K562 (cell line): ENCODE data around the gene BTLA.

Source experiments
- CBX3 ChIP-seq, 2 experiments: IDR thresholded peaks; 1 replicate in 1 of 2; 2 replicates in 1 of 2; pipeline ENCODE4 v1.6.1; 2012; ENCODE audit warnings: inconsistent platforms in 2 of 2, low read length in 2 of 2, borderline replicate concordance in 1 of 2, control low read depth in 1 of 2
- ESRRA ChIP-seq: fragments of 450-650 bp; IDR thresholded peaks from 2 replicates; pipeline ENCODE4 v1.6.1; 2014; ENCODE audit warnings: low read depth, mild to moderate bottlenecking, moderate library complexity, borderline replicate concordance
- FOXA3 ChIP-seq, 2 experiments: fragments of 450-650 bp in 1 of 2; sonication (generic) in 1 of 2; formaldehyde crosslinking; IDR thresholded peaks in 1 of 2; conservative IDR thresholded peaks in 1 of 2; 2 replicates each; pipeline versions ENCODE4 v1.4.0 to v1.8.0; 2020 to 2022; ENCODE audit warnings: mild to moderate bottlenecking in 2 of 2, missing genetic modification reagents in 1 of 2
- FOXK2 ChIP-seq, 2 experiments: fragments of 450-650 bp; IDR thresholded peaks in 1 of 2; conservative IDR thresholded peaks in 1 of 2; 2 replicates each; pipeline ENCODE4 v1.6.1; 2016; ENCODE audit warnings: low read depth in 2 of 2, mild to moderate bottlenecking in 1 of 2
- JUNB ChIP-seq: fragments of 450-650 bp; formaldehyde crosslinking; conservative IDR thresholded peaks from 2 replicates; pipeline ENCODE4 v1.4.0; 2020; ENCODE audit warnings: mild to moderate bottlenecking
- KLF1 ChIP-seq: fragments of 450-650 bp; IDR thresholded peaks from 2 replicates; pipeline ENCODE4 v1.6.1; 2016; ENCODE audit warnings: missing genetic modification characterization, missing compliant biosample characterization
- MIER1 ChIP-seq: fragments of 450-650 bp; IDR thresholded peaks from 2 replicates; pipeline ENCODE4 v1.6.1; 2016; ENCODE audit warnings: antibody characterized with exemption, mild to moderate bottlenecking, low read depth
- POLR2A ChIP-seq: fragments of 450-650 bp; conservative IDR thresholded peaks from 2 replicates; pipeline ENCODE4 v1.6.1; 2016
- POLR2AphosphoS5 ChIP-seq: IDR thresholded peaks from 2 replicates; pipeline ENCODE4 v1.6.1; 2011; ENCODE audit warnings: mild to moderate bottlenecking, low read depth, low read length, moderate library complexity; ENCODE audit not compliant: control insufficient read depth, insufficient read depth
- RFX5 ChIP-seq: IDR thresholded peaks from 2 replicates; pipeline ENCODE4 v1.6.1; 2011; ENCODE audit warnings: low read depth, mild to moderate bottlenecking, improper control_type of control experiment, low read length
- SP2 ChIP-seq: IDR thresholded peaks from 2 replicates; pipeline ENCODE4 v1.6.1; 2011; ENCODE audit warnings: mild to moderate bottlenecking, low read depth, low read length, moderate library complexity; ENCODE audit not compliant: poor library complexity, severe bottlenecking; ENCODE audit errors: extremely low read depth
- TCF7L2 ChIP-seq: fragments of 150-350 bp; IDR thresholded peaks from 2 replicates; pipeline ENCODE4 v1.6.1; 2016; ENCODE audit warnings: low read depth, mild to moderate bottlenecking, low read length, moderate library complexity
- YY1 ChIP-seq, 3 experiments: IDR thresholded peaks; 2 replicates each; pipeline ENCODE4 v1.6.1; 2011; ENCODE audit warnings: low read length in 2 of 3, mild to moderate bottlenecking in 2 of 3, moderate library complexity in 2 of 3, borderline replicate concordance in 1 of 3, control low read depth in 1 of 3, low read depth in 1 of 3; ENCODE audit not compliant: insufficient read depth in 3 of 3, insufficient replicate concordance in 2 of 3, control insufficient read depth in 1 of 3, insufficient read length in 1 of 3; ENCODE audit errors: extremely low read depth in 1 of 3
- TF ChIP-seq, protein P1 (sequence below), 3 experiments: IDR thresholded peaks in 2 of 3; conservative IDR thresholded peaks in 1 of 3; 2 replicates each; pipeline ENCODE4 v1.5.1; 2011 to 2012; ENCODE audit warnings: low read length in 3 of 3, mild to moderate bottlenecking in 3 of 3, control low read depth in 2 of 3, improper control_type of control experiment in 1 of 3, inconsistent platforms in 1 of 3, low read depth in 1 of 3, mixed read lengths in 1 of 3, moderate library complexity in 1 of 3; ENCODE audit not compliant: insufficient read depth in 2 of 3

DNA sequence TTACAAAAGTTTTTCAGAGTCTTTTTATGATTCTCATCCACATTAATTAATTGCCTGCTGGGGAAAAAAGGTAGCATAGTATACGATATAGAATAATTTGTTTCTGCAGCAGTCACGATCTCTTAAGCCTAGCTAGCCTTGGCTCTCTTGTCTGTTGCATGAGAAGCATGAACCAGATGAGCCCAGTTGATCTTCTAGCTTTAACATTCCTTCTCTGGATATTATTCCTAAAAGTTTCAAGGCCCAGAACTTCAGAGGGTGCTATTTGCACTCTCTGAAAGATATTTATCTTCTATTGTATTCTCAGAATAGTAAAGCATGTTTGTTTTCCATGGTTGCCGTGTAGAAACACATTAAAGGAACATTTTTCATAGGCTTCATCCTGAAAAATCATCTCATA, 69.3 kb downstream of the BTLA start:
- TF ChIP-seq FOXA3 (CRISPR knock-in tag; conservative IDR thresholded peaks at IDR 0.05 in 1 of 2, IDR thresholded peaks at IDR 0.05 in 1 of 2) = no peak
- TF ChIP-seq ESRRA = no peak
- TF ChIP-seq POLR2AphosphoS5 = no peak
- TF ChIP-seq CBX3 (IDR thresholded peaks at IDR 0.05; ENCODE audit: borderline replicate concordance in 1 of 2, low read length in 2 of 2) = no peak
- no peak for TF ChIP-seq MIER1
- no peak for TF ChIP-seq YY1 (IDR thresholded peaks at IDR 0.05; ENCODE audit: borderline replicate concordance in 1 of 3, control insufficient read depth in 1 of 3, extremely low read depth in 1 of 3, insufficient read depth in 3 of 3, insufficient read length in 1 of 3, insufficient replicate concordance in 2 of 3, low read depth in 1 of 3, low read length in 2 of 3)
- no peak for TF ChIP-seq SP2
- TF ChIP-seq, protein P1, sequence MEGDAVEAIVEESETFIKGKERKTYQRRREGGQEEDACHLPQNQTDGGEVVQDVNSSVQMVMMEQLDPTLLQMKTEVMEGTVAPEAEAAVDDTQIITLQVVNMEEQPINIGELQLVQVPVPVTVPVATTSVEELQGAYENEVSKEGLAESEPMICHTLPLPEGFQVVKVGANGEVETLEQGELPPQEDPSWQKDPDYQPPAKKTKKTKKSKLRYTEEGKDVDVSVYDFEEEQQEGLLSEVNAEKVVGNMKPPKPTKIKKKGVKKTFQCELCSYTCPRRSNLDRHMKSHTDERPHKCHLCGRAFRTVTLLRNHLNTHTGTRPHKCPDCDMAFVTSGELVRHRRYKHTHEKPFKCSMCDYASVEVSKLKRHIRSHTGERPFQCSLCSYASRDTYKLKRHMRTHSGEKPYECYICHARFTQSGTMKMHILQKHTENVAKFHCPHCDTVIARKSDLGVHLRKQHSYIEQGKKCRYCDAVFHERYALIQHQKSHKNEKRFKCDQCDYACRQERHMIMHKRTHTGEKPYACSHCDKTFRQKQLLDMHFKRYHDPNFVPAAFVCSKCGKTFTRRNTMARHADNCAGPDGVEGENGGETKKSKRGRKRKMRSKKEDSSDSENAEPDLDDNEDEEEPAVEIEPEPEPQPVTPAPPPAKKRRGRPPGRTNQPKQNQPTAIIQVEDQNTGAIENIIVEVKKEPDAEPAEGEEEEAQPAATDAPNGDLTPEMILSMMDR (IDR thresholded peaks at IDR 0.05 in 2 of 3, conservative IDR thresholded peaks at IDR 0.05 in 1 of 3; ENCODE audit: insufficient read depth in 2 of 3, low read depth in 1 of 3, low read length in 3 of 3) = no peak
- TF ChIP-seq TCF7L2 = no peak
- no peak for TF ChIP-seq KLF1 (tag)
- no peak for TF ChIP-seq JUNB (CRISPR knock-in tag)
- no peak for TF ChIP-seq RFX5
- TF ChIP-seq POLR2A = no peak
- TF ChIP-seq FOXK2 (conservative IDR thresholded peaks at IDR 0.05 in 1 of 2, IDR thresholded peaks at IDR 0.05 in 1 of 2; ENCODE audit: low read depth in 2 of 2) = no peak
